Lower leg skin (tissue), 4 donors: Measurements from ENCODE around the gene CD86. TPM values are rescaled to one million over a fixed set of nuclear protein-coding genes. Genes with fewer than 3 reads are reported as not detected.

Source experiments
- DNase-seq, 2 donors: peaks; one replicate each; pipeline ENCODE4 v3.0.0-alpha.2; 2019; ENCODE audit warnings: low spot score in 2 of 2
- H3K4me3 ChIP-seq: fragments of 200-600 bp; sonication (generic); 2 replicates; pipeline ENCODE4 v1.5.1; 2017; ENCODE audit warnings: mild to moderate bottlenecking, low read depth; ENCODE audit not compliant: poor library complexity, severe bottlenecking
- POLR2A ChIP-seq, 2 donors: fragments of 450-650 bp; IDR thresholded peaks; one replicate each; pipeline ENCODE4 v1.6.1; 2016 to 2017; ENCODE audit warnings: antibody characterized with exemption in 2 of 2, mild to moderate bottlenecking in 1 of 2, moderate library complexity in 1 of 2
- WGBS, 2 donors: methylation state at CpG; one replicate each; pipeline ENCODE4 v1.1.5; 2018; 5-methylcytosine and 5-hydroxymethylcytosine counted together
- intact Hi-C: fragments of 100-400 bp; cut with DNase I; formaldehyde crosslinking; loops from one replicate; pipeline ENCODE4 v1.15.0; 2023; ENCODE audit warnings: low total_unique reads
- total RNA-seq, 4 donors: library from RNA; depleted of rRNA; stranded (reverse); fragments of >200 nt; gene quantifications; one replicate each; pipeline ENCODE4 v1.1.0, GENCODE V29; 2016
- TF ChIP-seq, protein P1 (sequence below), 3 donors: fragments of 450-650 bp; IDR thresholded peaks; one replicate each; pipeline ENCODE4 v1.5.1; 2016; ENCODE audit warnings: antibody characterized with exemption in 3 of 3, mild to moderate bottlenecking in 3 of 3, moderate library complexity in 2 of 3

Gene CD86, protein sequence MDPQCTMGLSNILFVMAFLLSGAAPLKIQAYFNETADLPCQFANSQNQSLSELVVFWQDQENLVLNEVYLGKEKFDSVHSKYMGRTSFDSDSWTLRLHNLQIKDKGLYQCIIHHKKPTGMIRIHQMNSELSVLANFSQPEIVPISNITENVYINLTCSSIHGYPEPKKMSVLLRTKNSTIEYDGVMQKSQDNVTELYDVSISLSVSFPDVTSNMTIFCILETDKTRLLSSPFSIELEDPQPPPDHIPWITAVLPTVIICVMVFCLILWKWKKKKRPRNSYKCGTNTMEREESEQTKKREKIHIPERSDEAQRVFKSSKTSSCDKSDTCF
- total RNA-seq, result 1 to 10 TPM in 3 of 4 donors, under 1 TPM in 1; 0.91 to 3.6 (median 2.7) TPM

DNA sequence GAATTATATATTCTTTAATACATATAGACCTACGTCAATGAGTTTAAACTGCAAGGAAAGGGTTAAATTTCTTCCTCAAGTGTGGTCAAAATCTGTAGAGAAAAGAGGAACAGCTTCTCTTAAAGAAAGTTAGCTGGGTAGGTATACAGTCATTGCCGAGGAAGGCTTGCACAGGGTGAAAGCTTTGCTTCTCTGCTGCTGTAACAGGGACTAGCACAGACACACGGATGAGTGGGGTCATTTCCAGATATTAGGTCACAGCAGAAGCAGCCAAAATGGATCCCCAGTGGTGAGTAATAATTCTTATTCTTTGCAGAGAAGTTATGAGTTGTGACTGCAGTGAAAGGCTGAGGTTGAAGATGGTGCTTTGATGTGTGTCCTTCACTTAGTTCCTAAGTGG, at the start of gene CD86:
CD86 (plus strand) TSS at position 148 of the 400 bp plus-strand sequence; CDS start at position 276, 128 bp downstream.
- no peak within 1 kb of the TSS for H3K4me3 ChIP-seq
- no peak for DNase-seq
- TF ChIP-seq, protein P1, sequence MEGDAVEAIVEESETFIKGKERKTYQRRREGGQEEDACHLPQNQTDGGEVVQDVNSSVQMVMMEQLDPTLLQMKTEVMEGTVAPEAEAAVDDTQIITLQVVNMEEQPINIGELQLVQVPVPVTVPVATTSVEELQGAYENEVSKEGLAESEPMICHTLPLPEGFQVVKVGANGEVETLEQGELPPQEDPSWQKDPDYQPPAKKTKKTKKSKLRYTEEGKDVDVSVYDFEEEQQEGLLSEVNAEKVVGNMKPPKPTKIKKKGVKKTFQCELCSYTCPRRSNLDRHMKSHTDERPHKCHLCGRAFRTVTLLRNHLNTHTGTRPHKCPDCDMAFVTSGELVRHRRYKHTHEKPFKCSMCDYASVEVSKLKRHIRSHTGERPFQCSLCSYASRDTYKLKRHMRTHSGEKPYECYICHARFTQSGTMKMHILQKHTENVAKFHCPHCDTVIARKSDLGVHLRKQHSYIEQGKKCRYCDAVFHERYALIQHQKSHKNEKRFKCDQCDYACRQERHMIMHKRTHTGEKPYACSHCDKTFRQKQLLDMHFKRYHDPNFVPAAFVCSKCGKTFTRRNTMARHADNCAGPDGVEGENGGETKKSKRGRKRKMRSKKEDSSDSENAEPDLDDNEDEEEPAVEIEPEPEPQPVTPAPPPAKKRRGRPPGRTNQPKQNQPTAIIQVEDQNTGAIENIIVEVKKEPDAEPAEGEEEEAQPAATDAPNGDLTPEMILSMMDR (IDR thresholded peaks at IDR 0.05), result no peak
- TF ChIP-seq POLR2A (IDR thresholded peaks at IDR 0.05), result no peak
- WGBS, 2 donors, result 42% methylated on average over 3 of the region's 3 CpGs
- intact Hi-C loops, result no loop called here

DNA sequence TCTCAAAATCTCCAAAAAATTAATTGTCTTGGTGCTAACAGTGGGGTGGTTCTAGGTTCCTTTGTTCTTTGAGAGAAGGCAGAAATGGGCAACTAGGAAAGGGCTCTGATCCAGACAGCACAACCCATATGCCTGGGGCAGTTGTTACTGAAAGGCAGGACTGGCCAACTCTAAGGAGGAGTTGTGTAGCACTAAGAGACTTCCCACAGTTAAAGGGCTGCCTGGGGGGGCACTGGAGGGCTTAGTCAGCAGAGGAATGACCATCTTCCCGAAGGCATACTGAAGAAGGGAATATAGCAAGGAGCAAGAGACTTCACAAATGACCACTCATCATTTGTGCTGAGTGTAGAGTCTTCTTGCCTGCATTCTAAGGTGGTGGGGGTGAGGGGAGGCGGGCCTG, 48.9 kb upstream of the CD86 start:
- DNase-seq, result no peak
- intact Hi-C loops, result no loop called here
- TF ChIP-seq, protein P1 (IDR thresholded peaks at IDR 0.05), result no peak
- no peak overlapping the region for H3K4me3 ChIP-seq
- WGBS, 2 donors, result 74 to 84% methylated on average over 2 of the region's 2 CpGs

- H3K4me3 ChIP-seq, result no peak overlapping the region
- intact Hi-C loops, result no loop called here
- WGBS, 2 donors, result 89 to 98% methylated on average over 2 of the region's 2 CpGs
- TF ChIP-seq POLR2A (IDR thresholded peaks at IDR 0.05), result no peak
- TF ChIP-seq, protein P1 (IDR thresholded peaks at IDR 0.05), result no peak
- no peak for DNase-seq
Measured at GRCh38 chr3:122008166-122008565, 47.0 kb upstream of the CD86 start.

DNA sequence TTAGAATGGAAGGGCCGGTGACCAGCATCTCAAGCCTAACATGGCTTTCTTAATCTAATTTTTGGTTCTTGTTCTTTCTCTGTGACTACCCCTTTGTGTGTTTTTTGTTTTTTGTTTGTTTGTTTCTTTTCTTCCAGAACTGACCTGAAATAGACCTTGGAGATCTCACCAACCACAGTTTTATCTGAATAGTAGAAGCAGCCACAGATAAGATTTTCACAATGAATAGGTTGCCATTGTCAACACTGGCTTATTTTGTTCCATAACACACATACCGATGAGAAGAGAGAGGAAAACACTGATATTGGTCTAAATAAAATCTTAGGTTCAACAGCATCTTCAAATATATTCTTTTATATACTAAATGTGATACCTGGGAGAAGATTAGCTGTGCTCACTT, 44.7 kb upstream of the CD86 start:
- no peak for TF ChIP-seq POLR2A (IDR thresholded peaks at IDR 0.05)
- TF ChIP-seq, protein P1 (IDR thresholded peaks at IDR 0.05), result no peak
- DNase-seq, result no peak
- intact Hi-C loops, result no loop called here
- H3K4me3 ChIP-seq, result no peak overlapping the region
- 86 to 87% methylated on average over 2 of the region's 2 CpGs for WGBS, 2 donors

- TF ChIP-seq, protein P1 (IDR thresholded peaks at IDR 0.05), result no peak
- TF ChIP-seq POLR2A (IDR thresholded peaks at IDR 0.05), result no peak
Measured at GRCh38 chr3:122011396-122011795, 43.8 kb upstream of the CD86 start.

GRCh38 chr3:122012821-122013220, 42.3 kb upstream of the CD86 start:
- H3K4me3 ChIP-seq, result no peak overlapping the region
- 85 to 96% methylated on average over 1 of the region's 1 CpG for WGBS, 2 donors
- DNase-seq, result no peak
- intact Hi-C loops, result no loop called here
- TF ChIP-seq POLR2A (IDR thresholded peaks at IDR 0.05), result no peak
- TF ChIP-seq, protein P1 (IDR thresholded peaks at IDR 0.05), result no peak

More at GRCh38 chr3:122011396-122011795, 43.8 kb upstream of the CD86 start:
- DNase-seq, result no peak
- no peak overlapping the region for H3K4me3 ChIP-seq
- intact Hi-C loops, result no loop called here
- WGBS, 2 donors, result 27 to 45% methylated on average over 4 of the region's 4 CpGs
